HCT116 (cell line): Measurements from ENCODE around the gene PRKAR2A.

Experiments
- EGR1 ChIP-seq: IDR thresholded peaks from 2 replicates; pipeline ENCODE4 v1.6.1; 2012; ENCODE audit warnings: low read depth
- EZH2 ChIP-seq: fragments of 200-600 bp; sonication (generic); IDR thresholded peaks from 2 replicates; pipeline ENCODE4 v1.6.1; 2017; ENCODE audit warnings: antibody characterized with exemption, mixed run types
- POLR2A ChIP-seq: IDR thresholded peaks from 2 replicates; pipeline ENCODE4 v1.7.0; 2011; ENCODE audit warnings: borderline replicate concordance; ENCODE audit not compliant: insufficient read depth, insufficient read length; ENCODE audit errors: extremely low read depth
- POLR2AphosphoS5 ChIP-seq: IDR thresholded peaks from 2 replicates; pipeline ENCODE4 v1.6.1; 2011; ENCODE audit warnings: mild to moderate bottlenecking, low read depth, low read length, moderate library complexity
- REST ChIP-seq: IDR thresholded peaks from 2 replicates; pipeline ENCODE4 v1.6.1; 2012; ENCODE audit warnings: low read depth
- YY1 ChIP-seq: IDR thresholded peaks from 2 replicates; pipeline ENCODE4 v1.6.1; 2011; ENCODE audit warnings: low read length, low read depth, moderate library complexity, mild to moderate bottlenecking; ENCODE audit not compliant: insufficient replicate concordance; ENCODE audit errors: extremely low read depth

- TF ChIP-seq REST (no peak), EGR1 (no peak), YY1 (no peak), POLR2AphosphoS5 (no peak), EZH2 (no peak), POLR2A (no peak)
These were observed 11.9 kb downstream of the PRKAR2A start for GRCh38 chr3:48835650-48836366.
